Measurements from ENCODE around the gene FBXW8. TPM values are rescaled to one million over a fixed set of nuclear protein-coding genes. Genes with fewer than 3 reads are reported as not detected.

Gene FBXW8
- total RNA-seq, 1 experiment from 2014 or later, result 17.2 TPM

GRCh38 chr12:116933091-116933490 is 22.3 kb downstream of the FBXW8 start:
- DNase-seq, result no peak
- Histone ChIP-seq H3K9me3 (no peaks in the 10 kb centered on the region), H3K4me3 (no peak overlapping the region), H3K36me3 (peaks cover 68% of the 10 kb centered on the region), H3K27me3 (no peaks in the 10 kb centered on the region)

DNA sequence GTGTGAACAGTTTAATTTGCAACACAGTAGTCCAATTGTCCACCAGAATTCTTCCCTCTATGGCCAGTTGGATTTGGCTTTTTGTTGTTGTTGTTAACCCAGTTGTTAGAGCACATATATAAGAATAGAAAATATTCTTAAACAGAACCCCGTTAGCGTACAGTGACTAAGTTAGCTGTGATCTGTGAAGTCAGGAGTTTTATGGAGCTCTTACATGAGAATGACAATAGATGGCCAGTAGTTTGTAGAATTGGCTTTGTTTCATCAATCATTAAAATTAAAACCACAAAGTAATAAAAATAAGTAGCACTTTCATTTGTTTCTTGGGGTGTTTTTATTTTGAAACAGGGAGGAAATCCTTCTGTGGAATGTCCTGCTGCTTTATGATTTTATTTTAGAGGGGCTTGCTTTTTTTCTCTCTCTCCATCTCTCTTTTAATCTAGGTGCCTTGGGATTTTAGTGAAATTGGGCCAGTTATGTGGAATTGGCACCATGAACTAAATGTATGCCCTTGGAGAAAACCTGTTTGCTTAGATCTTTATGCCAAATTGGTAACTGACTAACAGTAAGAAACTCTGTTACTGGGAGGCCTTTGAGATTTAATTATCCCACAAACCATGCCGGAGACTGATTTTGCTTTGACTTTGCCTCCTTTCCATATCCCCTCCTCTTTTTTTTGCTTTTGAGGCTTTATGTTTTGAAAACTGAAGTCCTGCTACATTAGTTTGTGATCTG is 22.9 kb downstream of the FBXW8 start:
- Histone ChIP-seq H3K27me3 (no peaks in the 10 kb centered on the region), H3K36me3 (peaks cover 64% of the 10 kb centered on the region), H3K9me3 (no peaks in the 10 kb centered on the region), H3K4me3 (no peak overlapping the region)
- DNase-seq, result no peak

- Histone ChIP-seq H3K9me3 (no peaks in the 10 kb centered on the region), H3K27me3 (no peaks in the 10 kb centered on the region), H3K4me3 (no peak overlapping the region), H3K36me3 (peaks cover 58% of the 10 kb centered on the region)
- no peak for DNase-seq
Observed at GRCh38 chr12:116934908-116935705, 24.4 kb downstream of the FBXW8 start.

GRCh38 chr12:116937640-116938039 is 26.9 kb downstream of the FBXW8 start:
- Histone ChIP-seq H3K36me3 (peaks cover 44% of the 10 kb centered on the region), H3K9me3 (no peaks in the 10 kb centered on the region), H3K4me3 (no peak overlapping the region), H3K27me3 (no peaks in the 10 kb centered on the region)
- DNase-seq, result no peak

DNA sequence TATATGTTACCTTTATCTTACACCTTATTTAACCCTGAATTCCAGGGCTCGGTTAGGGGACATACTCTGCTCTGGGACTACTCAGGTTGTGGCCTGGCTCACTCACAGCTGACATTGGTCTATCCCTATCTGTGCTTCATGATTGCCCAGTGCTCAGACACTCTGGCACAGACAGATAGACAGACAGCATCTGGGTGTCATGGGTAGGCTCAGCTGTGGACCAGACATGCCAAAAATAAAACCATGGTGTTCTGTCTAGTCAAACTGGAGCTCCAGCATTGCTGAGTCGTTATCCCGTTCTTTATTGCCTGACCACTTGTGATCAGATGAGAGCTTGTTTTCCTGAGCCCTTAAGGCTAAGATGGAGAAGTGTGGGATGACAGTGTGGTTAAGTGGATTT is 29.0 kb downstream of the FBXW8 start:
- Histone ChIP-seq H3K27me3 (no peaks in the 10 kb centered on the region), H3K9me3 (no peaks in the 10 kb centered on the region), H3K36me3 (peaks cover 46% of the 10 kb centered on the region)

DNA sequence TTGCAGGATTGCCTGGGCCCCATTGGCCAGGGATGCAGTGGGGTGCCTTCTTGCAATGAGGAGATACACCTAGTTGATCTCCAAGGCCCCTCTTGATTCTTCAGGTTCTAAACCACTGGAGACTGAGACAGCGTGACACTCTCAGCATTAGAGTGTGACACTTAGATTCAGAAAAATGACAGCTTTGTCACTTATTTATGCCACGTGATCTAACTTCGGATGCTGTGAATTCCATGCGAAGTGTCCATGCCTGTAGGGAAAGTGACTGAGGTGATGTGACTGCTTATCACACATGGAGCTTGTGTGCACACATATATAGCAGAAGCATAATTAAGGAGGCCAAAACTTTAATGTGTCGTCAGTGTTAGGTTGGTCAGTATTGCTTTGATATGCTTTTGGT is 30.4 kb downstream of the FBXW8 start:
- Histone ChIP-seq H3K27me3 (no peaks in the 10 kb centered on the region), H3K4me3 (no peak overlapping the region), H3K9me3 (no peaks in the 10 kb centered on the region), H3K36me3 (peaks cover 46% of the 10 kb centered on the region)
- DNase-seq, result no peak

More for the DNA sequence above, 29.0 kb downstream of the FBXW8 start:
- no peak overlapping the region for H3K4me3 ChIP-seq
- DNase-seq, result no peak

GRCh38 chr12:116943419-116944372 is 32.9 kb downstream of the FBXW8 start:
- Histone ChIP-seq H3K4me3 (no peak overlapping the region), H3K9me3 (no peaks in the 10 kb centered on the region), H3K36me3 (peaks cover 48% of the 10 kb centered on the region), H3K27me3 (no peaks in the 10 kb centered on the region)
- no peak for DNase-seq

GRCh38 chr12:116945886-116946550 is 35.3 kb downstream of the FBXW8 start:
- H3K36me3 ChIP-seq, result peaks cover 48% of the 10 kb centered on the region
- no peak overlapping the region for H3K4me3 ChIP-seq
- DNase-seq, result no peak
- no peaks in the 10 kb centered on the region for H3K27me3 ChIP-seq
- no peaks in the 10 kb centered on the region for H3K9me3 ChIP-seq

DNA sequence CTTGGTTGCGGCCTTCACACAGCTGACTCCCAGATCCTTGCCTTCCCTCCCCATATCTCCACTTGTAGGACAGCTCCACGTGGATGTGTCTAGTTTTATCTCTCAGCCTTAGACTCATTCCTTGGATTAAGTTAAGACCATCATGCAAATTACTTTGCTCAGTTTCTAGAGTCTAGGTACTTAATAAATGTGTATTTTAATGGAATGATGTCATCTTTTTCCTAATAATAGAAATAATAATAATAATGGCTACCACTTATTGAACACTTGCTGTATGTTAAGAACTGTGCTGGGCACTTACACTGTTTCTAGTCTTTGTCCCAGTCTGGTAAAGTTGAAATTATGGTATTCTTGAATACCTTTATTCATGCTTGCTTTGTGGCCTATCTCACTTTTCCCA is 37.5 kb downstream of the FBXW8 start:
- DNase-seq, result no peak
- H3K27me3 ChIP-seq, result no peaks in the 10 kb centered on the region
- H3K9me3 ChIP-seq, result no peaks in the 10 kb centered on the region
- H3K36me3 ChIP-seq, result peaks cover 47% of the 10 kb centered on the region
- no peak overlapping the region for H3K4me3 ChIP-seq

GRCh38 chr12:116950628-116951325 is 40.0 kb downstream of the FBXW8 start:
- no peak for DNase-seq
- H3K36me3 ChIP-seq, result peaks cover 26% of the 10 kb centered on the region
- no peak overlapping the region for H3K4me3 ChIP-seq
- no peaks in the 10 kb centered on the region for H3K9me3 ChIP-seq
- H3K27me3 ChIP-seq, result no peaks in the 10 kb centered on the region

GRCh38 chr12:116954710-116955381 is 44.1 kb downstream of the FBXW8 start:
- DNase-seq, result no peak

DNA sequence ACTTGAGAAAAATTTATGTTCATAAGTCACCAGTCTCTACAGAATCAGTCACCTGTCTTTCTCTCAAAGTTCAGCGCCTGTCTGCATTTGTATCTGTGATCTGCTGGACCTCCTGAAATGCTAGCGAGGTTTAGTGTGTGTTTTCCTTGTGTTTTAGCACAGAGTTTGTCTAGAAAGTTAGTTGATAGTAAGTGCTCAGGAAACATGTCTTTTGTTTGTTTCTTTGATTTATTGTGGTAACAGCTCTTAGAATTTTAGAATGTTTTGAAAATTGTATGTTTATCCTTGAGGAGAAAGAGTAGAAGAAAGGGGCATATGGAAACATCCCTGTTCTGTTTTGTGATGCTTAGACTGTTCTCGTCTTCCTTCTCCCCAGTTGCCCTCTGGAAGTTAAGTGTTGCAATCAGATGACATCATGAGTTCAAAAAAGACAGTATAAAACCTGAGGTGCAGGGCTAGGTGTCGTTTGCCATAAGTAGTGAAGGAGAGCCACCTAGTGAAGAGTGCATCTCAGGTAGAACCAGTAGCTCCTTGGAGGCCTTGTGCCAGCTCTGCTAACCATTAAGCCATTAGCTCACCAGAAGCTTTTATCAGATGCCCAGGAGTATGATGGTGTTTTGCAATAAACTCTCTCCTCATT is 44.8 kb downstream of the FBXW8 start:
- no peaks in the 10 kb centered on the region for H3K27me3 ChIP-seq
- DNase-seq, result no peak
- H3K4me3 ChIP-seq, result no peak overlapping the region
- H3K36me3 ChIP-seq, result peaks cover 11% of the 10 kb centered on the region; the same call in 1 of the 2 replicates
- H3K9me3 ChIP-seq, result no peaks in the 10 kb centered on the region

More at GRCh38 chr12:116954710-116955381, 44.1 kb downstream of the FBXW8 start:
- H3K4me3 ChIP-seq, result no peak overlapping the region
- peaks cover 12% of the 10 kb centered on the region; the same call in 1 of the 2 replicates for H3K36me3 ChIP-seq
- no peaks in the 10 kb centered on the region for H3K27me3 ChIP-seq
- no peaks in the 10 kb centered on the region for H3K9me3 ChIP-seq

DNA sequence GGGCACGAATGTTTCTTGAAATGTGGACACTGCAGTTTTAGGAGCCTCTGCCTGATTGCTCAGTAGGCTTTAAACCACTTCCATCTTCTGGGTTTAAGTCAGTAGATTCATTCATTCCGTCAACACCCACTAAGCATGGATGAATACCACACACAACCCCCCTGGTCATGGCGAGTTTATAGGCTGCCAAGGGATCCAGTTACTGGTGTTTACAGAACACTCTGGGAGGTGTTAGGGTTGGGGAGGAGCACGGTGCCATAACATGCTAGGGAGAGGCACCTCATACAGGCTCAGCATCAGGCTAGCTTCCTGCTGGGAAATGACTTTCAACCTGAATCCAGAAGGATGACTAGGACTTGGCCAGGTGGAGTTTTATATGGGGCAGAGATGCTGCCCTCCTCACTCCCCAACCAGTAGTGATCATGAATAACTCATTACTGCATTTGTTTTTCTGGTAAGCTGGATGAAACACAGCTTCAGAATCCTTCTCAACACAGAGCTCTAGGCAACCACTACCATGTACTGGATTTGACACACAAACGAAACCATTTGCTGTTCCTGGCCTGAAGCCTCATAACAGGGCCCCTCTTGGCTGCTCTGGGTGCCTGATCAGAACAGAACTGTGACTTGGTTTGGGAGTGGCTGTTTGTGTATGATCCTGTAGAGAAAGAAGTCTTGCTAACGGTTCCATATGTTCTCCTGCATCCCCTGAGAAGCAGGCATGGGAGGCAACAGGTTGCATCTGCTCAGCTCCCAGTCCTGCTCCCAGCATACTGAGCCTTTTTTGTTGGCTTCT is 47.9 kb downstream of the FBXW8 start:
- no peak overlapping the region for H3K4me3 ChIP-seq
- no peaks in the 10 kb centered on the region for H3K9me3 ChIP-seq
- DNase-seq, result no peak
- H3K36me3 ChIP-seq, result no peaks in the 10 kb centered on the region; the same call in 1 of the 2 replicates
- H3K27me3 ChIP-seq, result no peaks in the 10 kb centered on the region

- DNase-seq, result no peak
- Histone ChIP-seq H3K4me3 (no peak overlapping the region), H3K36me3 (no peaks in the 10 kb centered on the region; the same call in 1 of the 2 replicates), H3K9me3 (no peaks in the 10 kb centered on the region), H3K27me3 (no peaks in the 10 kb centered on the region)
Observed at GRCh38 chr12:116959198-116959460, 48.4 kb downstream of the FBXW8 start.
